Measurements from ENCODE around the gene COL4A5.

The COL4A5 gene

GRCh38 chrX:108640817-108641216 lies 201.2 kb downstream of the COL4A5 start:
- in situ Hi-C loops (cut with MboI; ENCODE audit: low sequenced_read_pairs) = no loop called here

DNA sequence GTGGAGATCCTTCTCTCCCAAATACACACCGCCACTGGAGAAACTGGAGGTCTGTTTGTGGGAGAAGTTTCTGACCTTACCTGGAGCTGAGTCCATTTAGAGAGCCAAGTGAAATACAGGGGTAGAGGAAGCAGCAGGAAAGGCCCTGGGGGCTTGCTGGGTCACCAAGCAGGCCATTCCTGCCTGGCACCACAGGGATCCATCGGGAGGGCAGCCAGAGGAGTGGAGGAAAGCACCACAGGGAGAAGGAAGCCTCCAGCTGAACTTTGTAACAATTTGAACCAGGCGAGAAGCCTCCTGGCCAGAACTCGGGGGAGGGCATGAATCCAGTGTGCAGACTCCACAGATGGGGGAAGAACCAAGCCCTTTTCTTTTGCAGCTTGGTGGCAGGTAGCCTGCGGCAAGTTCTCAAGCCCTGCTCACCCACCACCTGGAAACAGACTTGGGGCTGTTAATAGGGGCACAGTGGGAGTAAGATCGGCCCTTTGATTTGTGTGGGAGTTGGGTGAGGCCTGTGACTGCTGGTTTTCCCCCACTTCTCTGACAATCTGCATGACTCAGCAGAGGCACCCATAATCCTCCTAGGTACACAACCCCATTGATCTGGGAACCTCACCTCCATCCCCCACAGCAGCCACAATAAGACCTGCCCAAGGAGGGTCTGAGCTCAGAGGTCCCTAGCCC lies 202.1 kb downstream of the COL4A5 start:
- in situ Hi-C loops (cut with MboI; ENCODE audit: low sequenced_read_pairs) = no loop called here

- in situ Hi-C loops (cut with MboI; ENCODE audit: low sequenced_read_pairs) = no loop called here
Measured at GRCh38 chrX:108642273-108642628, 202.6 kb downstream of the COL4A5 start.

DNA sequence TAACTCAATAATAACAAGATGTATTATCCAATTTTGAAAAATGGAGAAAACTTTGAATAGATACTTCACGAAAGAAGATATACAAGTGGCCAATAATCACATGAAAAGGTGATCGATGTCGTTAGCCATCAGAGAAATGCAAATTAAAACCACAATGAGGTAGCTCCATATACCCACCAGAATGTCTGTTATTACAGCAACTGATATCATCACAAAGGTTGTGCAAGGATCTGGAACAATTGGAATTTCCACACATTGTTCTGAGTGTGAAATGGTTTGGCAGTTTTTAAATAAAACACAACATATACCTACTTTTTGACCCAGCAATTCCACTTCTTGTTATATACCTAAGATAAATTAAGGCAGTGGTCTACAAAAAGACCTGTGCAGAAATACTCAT lies 225.1 kb downstream of the COL4A5 start:
- in situ Hi-C loops (cut with MboI; ENCODE audit: low sequenced_read_pairs) = no loop called here

DNA sequence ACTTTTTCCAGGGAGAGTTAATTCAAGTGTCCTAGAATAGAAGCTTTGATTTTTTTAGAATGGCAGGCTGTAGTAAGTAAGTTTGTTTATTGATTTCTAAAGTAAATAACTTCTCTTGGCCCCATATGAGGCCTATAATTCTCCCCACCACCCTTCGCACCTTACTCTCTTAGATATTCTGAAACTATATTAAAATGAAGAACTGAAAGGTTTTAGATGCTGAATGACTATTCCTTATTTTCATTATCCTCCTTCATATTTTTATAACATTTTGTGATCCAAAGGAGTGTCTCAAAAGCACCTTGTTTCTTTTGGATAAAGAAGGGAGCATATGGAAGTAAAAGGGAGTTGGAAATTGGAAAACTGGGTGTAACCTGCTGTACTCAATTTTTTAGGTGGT lies 226.5 kb downstream of the COL4A5 start:
- in situ Hi-C loops (cut with MboI; ENCODE audit: low sequenced_read_pairs) = no loop called here

DNA sequence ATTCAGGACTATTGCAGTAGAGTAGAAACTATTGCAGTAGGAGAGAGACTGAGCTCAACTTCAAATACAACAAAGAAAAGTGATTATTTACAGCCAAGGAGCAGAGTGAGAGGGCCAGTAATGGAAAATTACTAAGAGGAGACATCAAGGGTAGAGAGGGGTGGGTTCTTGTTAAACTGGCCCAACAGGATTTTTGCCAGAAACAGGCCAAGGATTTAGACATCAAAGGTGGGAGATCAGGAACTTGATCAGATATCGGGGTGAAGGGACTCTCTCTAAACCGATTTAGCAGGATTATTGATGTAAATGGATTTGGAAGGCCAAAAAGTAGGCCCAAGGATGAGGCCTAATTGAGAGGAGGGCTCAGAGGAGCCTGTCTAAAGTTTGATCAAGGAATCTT lies 231.9 kb downstream of the COL4A5 start:
- in situ Hi-C loops (cut with MboI; ENCODE audit: low sequenced_read_pairs) = no loop called here

GRCh38 chrX:108696690-108697089 lies 257.1 kb downstream of the COL4A5 start:
- in situ Hi-C loops (cut with MboI; ENCODE audit: low sequenced_read_pairs) = no loop called here

DNA sequence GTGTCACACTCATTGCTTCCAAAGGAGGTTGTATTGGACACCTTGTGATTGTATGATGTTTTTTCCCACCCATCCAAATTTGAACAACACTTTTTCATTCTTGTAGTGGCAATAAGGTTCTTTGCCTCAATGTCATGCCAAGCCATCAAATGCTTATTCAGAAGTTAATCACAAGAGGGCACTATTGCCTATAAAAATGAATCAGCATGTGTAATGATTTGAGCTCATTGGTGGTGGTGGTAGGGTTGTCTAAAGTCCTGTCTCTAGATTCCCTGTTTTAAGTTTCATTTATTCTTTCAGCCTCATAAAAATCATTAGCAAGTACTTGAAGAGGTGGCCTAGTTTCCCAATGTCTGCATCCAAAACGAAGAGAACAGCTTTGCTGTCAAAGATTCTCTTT lies 259.7 kb downstream of the COL4A5 start:
- in situ Hi-C loops (cut with MboI; ENCODE audit: low sequenced_read_pairs) = no loop called here

GRCh38 chrX:108701633-108702032 lies 262.0 kb downstream of the COL4A5 start:
- in situ Hi-C loops (cut with MboI; ENCODE audit: low sequenced_read_pairs) = no loop called here

- in situ Hi-C loops (cut with MboI; ENCODE audit: low sequenced_read_pairs) = no loop called here
Measured at GRCh38 chrX:108702530-108702929, 262.9 kb downstream of the COL4A5 start.

DNA sequence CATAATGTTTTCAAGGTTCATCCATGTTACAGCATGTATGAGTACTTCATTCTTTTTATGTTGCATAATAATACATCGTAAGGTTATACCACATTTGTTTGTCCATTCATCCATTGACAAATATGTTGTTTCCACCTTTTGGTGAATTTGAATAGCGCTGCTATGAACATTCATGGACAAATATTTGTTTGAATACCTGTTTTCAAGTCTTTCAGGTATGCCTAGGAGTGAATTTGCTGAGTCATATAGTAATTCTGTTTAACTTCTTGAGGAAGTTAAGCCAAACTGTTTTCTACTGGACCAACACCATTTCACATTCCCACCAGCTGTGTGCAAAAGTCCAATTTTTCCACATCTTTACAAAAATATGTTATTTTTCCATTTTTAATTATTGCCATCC lies 265.2 kb downstream of the COL4A5 start:
- in situ Hi-C loops (cut with MboI; ENCODE audit: low sequenced_read_pairs) = no loop called here

- in situ Hi-C loops (cut with MboI; ENCODE audit: low sequenced_read_pairs) = no loop called here
Measured at GRCh38 chrX:108712886-108713285, 273.2 kb downstream of the COL4A5 start.

DNA sequence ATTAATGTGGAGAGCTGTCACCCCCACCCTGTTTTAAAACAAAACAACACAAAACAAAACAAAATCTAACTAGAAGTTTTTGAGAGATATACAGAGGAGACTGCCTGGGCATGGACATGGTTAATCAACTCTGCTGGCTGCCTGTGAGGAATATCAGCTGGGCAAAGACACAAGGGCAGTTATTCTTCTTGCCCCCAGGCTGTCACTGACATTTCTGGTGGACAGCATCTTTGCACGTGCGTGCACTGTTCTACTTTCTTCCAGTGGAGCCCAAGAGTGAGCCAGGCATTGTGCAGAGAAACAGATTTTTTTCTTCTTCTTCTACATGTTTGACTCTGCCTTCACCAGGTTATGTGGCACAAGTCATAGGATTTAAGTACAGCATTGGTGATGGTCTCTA lies 282.9 kb downstream of the COL4A5 start:
- in situ Hi-C loops (cut with MboI; ENCODE audit: low sequenced_read_pairs) = no loop called here

- in situ Hi-C loops (cut with MboI; ENCODE audit: low sequenced_read_pairs) = no loop called here
Measured at GRCh38 chrX:108726748-108727147, 287.1 kb downstream of the COL4A5 start.

DNA sequence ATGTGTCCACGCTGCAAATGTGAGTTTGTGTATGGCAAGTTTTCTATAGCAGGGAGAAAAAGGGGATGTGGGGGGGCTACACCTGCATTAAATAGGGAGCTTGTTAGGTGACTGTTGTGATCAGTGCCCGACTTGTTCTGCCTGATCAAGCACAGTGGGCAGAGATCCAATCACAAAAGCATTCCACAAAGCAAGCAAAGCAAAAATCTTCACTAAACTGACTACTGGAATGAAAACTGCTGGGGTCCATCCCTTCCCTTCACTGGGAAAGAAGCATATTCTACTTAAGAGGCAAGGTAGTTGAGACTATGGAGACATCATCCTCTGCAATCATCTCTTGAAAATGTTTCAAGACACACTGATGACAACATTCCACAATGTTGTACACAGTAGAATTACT lies 291.5 kb downstream of the COL4A5 start:
- in situ Hi-C loops (cut with MboI; ENCODE audit: low sequenced_read_pairs) = no loop called here

- in situ Hi-C loops (cut with MboI; ENCODE audit: low sequenced_read_pairs) = no loop called here
Measured at GRCh38 chrX:108732630-108733321, 293.1 kb downstream of the COL4A5 start.

- in situ Hi-C loops (cut with MboI; ENCODE audit: low sequenced_read_pairs) = no loop called here
Measured at GRCh38 chrX:108734426-108734825, 294.8 kb downstream of the COL4A5 start.

GRCh38 chrX:108735091-108735678 lies 295.5 kb downstream of the COL4A5 start:
- in situ Hi-C loops (cut with MboI; ENCODE audit: low sequenced_read_pairs) = no loop called here

GRCh38 chrX:108735679-108736508 lies 296.3 kb downstream of the COL4A5 start:
- in situ Hi-C loops (cut with MboI; ENCODE audit: low sequenced_read_pairs) = no loop called here

GRCh38 chrX:108736509-108737479 lies 297.2 kb downstream of the COL4A5 start, which contains the start of gene IRS4:
TSS of gene IRS4 (minus strand) at chrX:108736563.
- in situ Hi-C loops (cut with MboI; ENCODE audit: low sequenced_read_pairs) = no loop called here

Data from hTERT RPE-1 (cell line).